ENCODE data around the gene MED9.

Gene MED9

DNA sequence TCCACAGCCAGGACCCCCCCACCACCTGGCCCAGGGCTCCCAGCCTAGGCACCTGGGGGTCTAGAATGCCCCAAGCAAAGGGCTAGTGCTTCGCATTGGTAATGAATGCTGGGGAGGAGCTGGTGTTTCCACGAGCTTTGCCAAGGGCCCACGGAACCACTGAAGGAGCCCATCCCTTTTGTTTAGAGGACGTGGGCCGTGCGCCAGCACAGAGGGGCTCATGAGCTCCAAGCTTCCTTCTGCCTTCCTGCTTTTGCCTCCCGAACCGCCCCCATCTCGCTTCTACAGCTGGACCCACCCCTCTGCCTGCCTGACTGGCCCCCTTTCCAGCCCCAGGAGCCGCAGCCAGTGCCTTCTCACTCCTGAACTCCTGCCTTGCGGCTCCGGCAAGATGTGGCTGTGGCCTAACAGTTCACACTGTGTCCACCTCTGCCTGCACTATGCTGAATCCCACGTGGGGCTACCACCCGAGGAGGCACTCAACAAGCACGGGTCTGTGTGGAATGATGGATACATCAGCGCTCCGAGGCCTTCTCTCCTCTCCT, 51.2 kb downstream of the MED9 start:
- TF ChIP-seq, protein P1, sequence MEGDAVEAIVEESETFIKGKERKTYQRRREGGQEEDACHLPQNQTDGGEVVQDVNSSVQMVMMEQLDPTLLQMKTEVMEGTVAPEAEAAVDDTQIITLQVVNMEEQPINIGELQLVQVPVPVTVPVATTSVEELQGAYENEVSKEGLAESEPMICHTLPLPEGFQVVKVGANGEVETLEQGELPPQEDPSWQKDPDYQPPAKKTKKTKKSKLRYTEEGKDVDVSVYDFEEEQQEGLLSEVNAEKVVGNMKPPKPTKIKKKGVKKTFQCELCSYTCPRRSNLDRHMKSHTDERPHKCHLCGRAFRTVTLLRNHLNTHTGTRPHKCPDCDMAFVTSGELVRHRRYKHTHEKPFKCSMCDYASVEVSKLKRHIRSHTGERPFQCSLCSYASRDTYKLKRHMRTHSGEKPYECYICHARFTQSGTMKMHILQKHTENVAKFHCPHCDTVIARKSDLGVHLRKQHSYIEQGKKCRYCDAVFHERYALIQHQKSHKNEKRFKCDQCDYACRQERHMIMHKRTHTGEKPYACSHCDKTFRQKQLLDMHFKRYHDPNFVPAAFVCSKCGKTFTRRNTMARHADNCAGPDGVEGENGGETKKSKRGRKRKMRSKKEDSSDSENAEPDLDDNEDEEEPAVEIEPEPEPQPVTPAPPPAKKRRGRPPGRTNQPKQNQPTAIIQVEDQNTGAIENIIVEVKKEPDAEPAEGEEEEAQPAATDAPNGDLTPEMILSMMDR (conservative IDR thresholded peaks at IDR 0.05): no peak
- no peak overlapping the region for H3K27ac ChIP-seq

DNA sequence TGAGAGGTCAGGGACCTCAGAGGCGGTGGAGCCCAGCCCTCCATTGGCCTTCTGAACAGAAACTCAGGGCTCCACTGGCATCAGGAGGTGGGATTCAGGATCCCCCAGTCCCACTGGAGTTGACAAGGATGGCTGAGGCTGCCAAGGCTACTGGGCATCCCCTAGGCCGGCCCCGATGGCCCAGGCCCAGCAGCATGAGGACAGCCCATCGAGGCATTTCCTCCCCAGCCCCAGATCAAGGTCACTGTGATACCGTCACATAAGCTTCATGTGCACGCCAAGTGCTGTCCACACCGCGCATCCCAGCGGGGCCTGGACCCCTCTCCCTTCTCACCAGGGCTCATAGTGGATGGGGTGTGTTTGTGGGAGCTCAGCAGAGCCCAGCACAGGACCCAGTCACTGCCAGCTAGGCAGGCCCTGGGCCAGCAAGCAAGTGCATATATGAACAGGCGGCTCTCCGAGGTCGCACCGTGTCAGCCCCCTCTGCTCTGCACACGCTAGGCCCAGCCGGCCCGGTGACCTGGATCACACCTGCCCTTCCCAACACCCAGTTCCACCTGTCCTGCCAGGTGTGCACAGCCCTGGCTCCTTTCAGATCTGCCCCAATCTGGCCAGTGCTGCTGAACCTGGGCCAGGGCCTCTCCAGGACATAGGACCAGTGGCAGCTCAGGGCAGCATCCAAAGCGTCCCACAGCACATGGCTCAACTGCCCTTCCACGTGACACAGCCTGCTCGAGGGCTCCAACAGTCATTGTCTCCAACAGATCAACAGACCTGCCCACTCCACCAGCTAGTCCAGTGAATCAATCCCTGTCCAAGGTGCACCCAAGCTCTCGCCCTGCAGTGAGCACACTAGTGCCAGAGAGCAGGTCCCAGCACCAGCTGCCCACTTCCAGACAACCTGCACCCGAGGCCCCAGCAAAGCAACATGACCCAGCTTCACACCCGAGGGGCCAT, 52.2 kb downstream of the MED9 start:
- no peak overlapping the region for H3K27ac ChIP-seq
- TF ChIP-seq, protein P1 (conservative IDR thresholded peaks at IDR 0.05): no peak

DNA sequence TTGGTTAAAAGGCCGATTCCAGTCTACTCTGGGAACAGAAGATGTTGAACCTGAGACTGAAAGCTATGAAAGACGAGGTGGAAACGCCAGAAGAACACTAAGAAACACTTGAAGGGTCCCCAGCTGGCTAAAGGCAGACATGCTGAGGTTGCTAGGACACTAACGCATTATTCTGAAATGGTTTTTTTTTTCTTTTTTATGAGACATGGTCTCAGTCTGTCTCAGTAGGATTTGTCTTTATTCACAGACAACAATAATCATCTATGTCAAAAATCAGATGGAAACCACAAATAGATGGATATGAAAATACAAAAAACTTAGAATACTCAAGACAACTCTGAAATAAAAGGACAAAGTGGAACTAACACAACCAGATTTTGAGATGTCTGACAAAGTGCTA, 54.4 kb downstream of the MED9 start:
- TF ChIP-seq, protein P1 (conservative IDR thresholded peaks at IDR 0.05): no peak
- H3K27ac ChIP-seq: no peak overlapping the region

DNA sequence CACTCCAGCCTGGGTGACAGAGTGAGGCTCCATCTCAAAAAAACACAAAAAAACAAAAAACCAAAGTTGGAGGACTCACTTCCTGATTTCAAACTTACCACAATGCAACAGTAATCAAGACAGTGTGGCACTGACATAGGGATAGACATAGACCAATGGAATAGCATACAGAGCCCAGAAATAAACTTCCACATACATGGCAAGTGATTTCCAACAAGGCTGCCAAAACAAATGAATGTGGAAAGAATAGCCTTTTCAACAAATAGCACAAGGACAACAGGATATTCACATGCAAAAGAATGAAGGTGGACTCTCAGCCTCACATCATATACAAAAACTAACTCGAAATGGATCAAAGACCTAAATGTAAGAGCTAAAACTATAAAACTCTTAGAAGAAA, 56.2 kb downstream of the MED9 start:
- no peak overlapping the region for H3K27ac ChIP-seq
- TF ChIP-seq, protein P1 (conservative IDR thresholded peaks at IDR 0.05): no peak

DNA sequence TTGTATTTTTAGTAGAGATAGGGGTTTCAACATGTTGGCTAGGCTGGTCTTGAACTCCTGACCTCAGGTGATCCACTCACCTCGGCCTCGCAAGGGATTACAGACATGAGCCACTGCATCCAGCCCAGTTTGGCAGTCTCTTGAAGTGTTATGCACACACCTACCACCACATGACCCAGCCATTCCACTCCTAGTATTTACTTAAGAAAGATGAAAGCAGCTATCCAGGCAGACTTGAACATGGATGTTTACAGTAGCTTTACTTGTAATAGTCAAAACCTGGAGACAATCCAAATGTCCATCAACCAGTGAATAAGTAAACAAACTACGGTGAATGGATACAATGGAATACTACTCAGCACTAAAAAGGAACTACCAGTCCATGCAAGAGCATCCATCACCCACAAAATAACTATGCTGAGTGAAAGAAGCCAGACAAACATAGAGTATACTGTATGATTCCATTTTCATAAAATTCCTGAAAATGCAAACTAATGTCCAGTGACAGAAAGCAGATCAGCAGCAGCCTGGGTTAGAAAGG, 57.2 kb downstream of the MED9 start:
- no peak overlapping the region for H3K27ac ChIP-seq
- TF ChIP-seq, protein P1 (conservative IDR thresholded peaks at IDR 0.05): no peak

DNA sequence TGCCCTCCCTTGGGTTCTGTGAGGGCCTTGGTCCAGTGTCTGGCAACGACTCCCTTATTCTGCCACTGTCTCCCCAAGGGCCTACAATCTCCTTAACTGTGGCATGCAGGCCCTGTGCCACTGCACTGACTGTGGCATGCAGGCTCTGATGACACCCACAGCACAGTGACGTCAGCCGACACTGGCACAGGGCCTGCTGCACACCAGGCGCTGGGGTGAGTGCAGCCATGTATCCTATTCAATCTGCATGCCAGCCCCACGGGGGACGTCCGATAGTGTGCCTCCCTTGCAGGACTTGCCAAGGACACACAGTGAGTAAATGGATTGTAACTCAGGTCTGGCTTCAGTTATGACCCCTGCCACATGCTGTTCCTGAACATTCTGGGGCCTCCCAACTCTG, 59.2 kb downstream of the MED9 start:
- TF ChIP-seq, protein P1 (conservative IDR thresholded peaks at IDR 0.05): no peak
- H3K27ac ChIP-seq: peak overlapping the region; percentile 97; the same call in 1 of the 2 replicates

DNA sequence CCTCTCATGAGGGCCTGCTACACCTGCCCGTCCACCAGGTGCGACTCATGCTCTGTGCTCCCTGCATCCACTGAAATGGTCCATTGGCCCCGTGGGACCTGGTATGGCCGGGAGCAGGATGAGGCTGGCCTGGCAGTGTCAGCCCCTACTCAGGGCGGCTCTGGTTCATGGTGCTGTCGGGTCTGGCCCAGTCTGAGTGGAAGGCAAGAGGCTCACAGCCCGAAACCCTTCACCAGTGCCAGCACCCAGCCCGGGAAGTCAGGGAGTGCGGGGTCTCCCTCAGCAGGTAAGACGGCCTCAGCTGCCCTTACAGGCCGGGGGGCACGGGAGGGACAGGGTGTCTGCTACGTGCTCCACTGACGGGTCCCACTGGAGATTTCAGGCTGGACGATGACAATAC, 59.9 kb downstream of the MED9 start:
- H3K27ac ChIP-seq: peak overlapping the region; percentile 97
- TF ChIP-seq, protein P1 (conservative IDR thresholded peaks at IDR 0.05): no peak

Data from VCaP (cell line).